CD4-positive, alpha-beta T cell treated with Interleukin-6 at 100 ng/mL for 8 hours (primary cell): ENCODE measurements around the gene BID.
A peak's percentile ranks its signal among the peaks of the same experiment; 100 is the strongest.
"Not testable (repeated sequence)": the region's sequence is repeated elsewhere in the genome, so short reads cannot be mapped to it uniquely, and the experiment has no call there.

Experiments used
- DNase-seq: peaks from one replicate; pipeline ENCODE4 v3.0.0-alpha.2; 2020; ENCODE audit warnings: mixed read lengths, low spot score

Gene BID

DNA sequence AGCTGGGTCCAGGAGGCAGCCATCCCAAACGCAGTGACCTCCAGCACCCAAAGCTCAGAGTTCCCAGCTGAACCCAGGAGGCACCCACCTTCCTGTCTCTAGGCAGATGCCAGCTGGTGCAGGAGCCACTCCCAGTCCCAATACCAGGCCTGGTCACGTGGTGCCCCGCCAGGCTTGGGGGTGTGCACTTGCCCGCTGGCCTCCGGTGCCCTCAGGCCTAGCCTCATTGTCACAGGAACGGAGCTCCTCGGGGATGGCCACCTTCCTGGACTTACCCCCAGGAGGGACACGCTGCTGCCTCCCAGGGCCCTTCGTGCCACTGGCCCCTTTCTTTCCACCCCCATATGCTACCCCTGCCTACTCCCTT, 4.6 kb downstream of the BID start:
- DNase-seq = no peak

DNA sequence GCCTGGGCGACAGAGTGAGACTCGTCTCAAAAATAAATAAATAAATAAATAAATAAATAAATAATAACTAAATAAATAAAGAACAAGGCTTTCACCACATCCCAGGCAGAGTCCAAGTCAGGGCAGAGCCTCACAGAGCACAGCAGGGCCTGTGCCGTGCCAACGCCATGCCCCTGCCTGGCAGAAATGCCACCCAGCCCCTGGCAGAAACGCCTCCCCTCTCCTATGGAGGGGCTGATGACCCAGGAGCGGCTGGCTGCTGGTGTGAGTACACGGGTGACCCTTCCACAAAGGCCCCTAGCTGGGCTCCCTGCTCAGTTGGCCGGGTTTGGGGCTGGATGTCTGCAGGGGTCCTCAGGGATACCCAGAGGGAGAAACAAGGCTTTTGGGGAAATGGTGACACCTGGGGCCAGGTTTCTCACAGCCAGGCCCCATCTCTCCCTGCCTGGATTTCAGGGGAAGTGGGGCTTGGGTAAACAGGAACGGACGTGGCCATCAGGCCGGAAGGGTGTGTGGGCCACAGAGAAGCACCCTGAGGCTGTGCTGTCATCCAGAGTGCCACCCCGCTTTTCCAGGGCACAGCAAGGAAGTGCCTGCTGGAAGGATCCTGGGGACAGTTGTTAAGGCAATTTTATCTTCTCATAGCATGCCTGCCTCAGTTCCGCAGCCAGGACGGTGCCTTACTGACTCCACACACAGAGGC, 5.1 kb downstream of the BID start:
- DNase-seq = no peak

DNA sequence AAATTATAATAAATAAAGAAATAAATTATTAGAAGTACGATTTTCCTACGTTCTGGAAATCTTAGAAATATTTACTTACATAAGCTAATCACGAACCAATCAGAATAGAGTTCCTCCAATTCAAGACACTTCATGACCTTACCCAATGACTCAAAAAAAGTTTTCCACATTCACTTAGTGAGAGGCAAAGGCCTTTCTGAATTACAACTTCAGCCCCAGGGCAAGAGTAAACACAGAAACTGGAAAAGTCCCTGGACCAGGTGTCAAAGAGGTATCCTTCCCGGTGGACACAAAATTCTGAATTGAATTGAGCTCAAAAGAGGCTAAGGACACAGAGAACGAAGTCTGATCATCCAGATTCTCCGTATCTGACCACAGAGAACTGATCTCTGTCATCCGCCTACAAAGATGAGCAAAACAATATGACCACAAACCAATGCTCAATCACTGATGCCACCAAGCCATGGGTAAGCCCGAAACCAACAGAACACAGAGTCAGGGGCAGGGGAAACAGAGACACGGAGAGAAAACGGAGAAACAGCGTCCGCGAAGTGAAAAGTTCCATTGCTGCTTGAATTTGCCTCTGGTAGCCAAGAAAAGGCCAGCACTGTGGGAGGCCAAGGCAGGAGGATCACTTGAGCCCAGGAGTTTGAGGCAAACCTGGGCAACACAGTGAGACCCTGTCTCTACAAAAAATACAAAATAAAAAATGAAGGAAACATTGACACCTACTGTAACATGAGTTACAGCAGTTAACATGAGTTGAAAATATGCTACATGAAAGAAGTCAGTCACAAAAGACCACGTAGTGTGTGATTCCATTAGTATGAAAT, 6.8 kb downstream of the BID start:
- peak; percentile 51 for DNase-seq

DNA sequence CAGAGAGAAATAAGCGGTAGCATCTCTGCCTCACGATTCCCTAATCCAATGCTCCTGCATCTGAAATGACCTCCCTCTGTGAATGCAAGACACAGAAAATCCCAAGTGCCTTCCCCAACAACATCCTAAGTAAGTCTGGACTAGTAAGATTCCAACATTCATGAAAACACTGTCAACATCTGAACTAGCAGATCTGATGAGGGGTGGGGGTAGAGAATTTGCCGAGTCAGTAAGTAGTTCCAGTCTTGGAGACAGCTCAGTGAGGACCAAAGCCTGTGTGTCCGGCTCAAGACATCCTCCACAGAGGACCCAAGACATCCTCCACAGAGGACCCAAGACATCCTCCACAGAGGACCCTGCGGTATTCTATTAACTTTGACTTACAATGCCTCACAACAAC, 9.4 kb downstream of the BID start:
- DNase-seq = not testable (repeated sequence)

DNA sequence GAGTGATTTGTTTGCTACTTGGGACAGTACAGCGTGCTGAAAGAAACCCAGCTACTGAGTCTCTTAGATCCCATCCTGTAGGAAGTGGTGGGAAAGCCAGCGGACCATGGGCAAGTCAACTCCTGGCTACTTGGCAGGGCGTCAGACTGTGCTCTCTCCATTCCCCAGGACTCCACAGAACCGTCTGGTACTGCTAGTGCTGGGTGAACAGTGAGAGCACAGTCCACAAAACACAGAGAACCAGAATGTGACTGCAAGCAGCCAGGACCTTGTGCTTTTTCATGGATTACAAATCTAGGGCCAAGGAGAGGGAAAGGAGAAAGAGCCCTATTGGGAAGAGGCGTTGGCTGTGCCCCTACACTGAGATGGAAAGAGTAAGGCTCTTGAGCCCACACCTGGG, 10.2 kb downstream of the BID start:
- DNase-seq = no peak

DNA sequence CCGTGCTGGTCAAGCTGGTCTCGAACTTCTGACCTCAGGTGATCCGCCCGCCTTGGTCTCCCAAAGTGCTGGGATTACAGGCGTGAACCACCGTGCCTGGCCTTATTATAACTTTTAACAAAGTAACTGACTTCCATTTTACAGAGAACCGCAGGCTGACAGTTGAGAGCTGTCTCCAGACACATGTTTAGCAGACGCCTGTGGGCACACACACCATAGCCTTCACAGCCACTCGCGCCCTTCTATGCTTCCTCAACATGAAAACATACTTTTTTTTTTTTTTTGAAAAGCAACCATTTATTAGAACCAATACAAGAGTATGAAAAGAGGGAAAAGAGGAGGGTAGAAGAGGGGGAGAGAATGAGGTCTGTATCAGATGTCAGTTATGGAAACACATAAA, 10.8 kb downstream of the BID start:
- DNase-seq = not testable (repeated sequence)

DNA sequence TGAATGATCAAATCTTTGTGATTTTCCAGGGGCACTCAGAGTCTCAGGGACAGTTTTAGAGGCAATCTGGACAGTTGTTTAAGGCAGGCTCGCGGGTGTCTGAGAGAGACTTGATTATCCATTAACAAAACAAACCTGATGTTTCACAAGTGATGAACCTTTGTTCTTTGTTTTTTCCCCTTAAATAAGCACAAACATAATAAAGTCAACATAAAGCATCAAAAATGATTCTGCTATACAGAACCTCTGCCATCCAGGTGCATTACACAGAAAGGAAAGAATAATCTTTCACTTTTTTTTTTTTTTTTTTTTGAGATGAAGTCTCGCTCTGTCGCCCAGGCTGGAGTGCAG, 13.2 kb downstream of the BID start:
- DNase-seq = no peak

DNA sequence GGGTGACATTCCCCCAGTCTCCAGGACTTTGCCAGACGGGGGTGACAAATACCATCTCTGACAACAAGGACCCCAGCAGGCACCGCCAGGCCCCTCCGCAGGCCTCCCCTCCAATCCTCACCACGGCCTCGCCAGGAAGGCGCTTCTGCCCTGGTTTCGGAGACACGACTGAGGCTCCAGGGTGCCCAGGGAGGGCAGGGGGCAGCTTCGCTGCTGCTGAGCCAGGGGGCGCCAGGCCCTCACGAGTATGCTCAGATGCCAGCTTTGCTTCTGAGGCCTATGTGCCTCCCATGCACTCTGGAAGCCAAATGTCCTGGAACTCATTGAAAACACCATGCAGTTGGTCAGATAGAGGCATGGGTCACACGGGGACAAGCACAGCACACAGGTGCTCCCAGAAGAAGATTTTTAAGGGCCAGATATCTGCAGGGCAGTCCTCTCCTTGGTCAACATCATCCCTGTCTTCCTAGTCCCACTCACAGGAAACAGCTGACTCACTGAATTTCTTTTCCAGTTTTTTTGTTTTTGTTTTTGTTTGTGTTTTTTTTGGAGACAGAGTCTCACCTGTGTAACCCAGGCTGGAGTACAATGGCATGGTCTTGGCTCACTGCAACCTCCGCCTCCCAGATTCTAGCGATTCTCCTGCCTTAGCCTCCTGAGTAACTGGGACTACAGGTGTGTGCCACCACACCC, 19.9 kb downstream of the BID start:
- peak; percentile 24 for DNase-seq

DNA sequence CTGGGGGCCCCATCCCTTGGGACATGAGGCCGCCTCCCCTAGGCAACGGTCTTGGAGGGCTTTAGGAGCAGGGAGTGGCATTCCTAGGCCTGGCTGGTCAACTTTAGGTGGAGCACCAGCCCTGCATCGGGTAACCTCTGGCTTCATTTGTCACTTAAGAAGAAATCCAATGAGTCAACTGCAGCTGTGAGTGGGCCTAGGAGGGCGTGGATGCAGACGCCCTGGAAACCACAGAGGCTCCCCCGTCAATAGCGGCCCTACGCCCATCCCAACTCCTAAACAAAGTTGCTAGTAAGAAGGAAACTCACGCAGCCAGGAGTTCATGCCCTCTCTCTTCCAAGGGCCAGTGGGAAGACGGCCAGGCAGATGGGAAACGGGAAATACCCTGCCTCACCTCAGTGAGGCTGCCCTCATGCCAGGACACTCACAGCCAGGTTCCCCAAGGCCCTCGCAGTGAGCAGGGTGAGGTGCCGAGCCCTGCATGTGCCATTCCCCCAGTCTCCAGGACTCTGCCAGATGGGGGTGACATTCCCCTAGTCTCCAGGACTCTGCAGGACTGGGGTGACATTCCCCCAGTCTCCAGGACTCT, 20.8 kb downstream of the BID start:
- DNase-seq = no peak

DNA sequence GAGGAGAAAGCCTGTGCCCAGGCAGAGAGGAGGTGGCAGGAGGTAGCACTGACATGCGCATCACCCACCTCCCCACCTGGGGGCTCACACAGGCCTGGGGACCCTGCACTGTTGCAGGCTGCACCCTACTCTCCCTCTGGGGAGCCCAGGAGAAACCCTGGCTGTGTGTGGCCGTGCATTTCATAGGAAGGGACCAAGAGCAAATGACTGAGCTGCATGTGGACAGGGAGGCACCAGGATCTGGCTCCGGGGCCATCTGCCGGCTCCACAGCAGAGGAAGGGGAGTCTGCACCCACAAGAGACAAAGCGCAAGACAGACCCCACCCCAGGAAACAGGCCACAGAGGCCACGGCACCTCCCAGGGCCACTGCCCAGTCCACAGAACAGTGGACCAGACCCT, 22.7 kb downstream of the BID start:
- no peak for DNase-seq

DNA sequence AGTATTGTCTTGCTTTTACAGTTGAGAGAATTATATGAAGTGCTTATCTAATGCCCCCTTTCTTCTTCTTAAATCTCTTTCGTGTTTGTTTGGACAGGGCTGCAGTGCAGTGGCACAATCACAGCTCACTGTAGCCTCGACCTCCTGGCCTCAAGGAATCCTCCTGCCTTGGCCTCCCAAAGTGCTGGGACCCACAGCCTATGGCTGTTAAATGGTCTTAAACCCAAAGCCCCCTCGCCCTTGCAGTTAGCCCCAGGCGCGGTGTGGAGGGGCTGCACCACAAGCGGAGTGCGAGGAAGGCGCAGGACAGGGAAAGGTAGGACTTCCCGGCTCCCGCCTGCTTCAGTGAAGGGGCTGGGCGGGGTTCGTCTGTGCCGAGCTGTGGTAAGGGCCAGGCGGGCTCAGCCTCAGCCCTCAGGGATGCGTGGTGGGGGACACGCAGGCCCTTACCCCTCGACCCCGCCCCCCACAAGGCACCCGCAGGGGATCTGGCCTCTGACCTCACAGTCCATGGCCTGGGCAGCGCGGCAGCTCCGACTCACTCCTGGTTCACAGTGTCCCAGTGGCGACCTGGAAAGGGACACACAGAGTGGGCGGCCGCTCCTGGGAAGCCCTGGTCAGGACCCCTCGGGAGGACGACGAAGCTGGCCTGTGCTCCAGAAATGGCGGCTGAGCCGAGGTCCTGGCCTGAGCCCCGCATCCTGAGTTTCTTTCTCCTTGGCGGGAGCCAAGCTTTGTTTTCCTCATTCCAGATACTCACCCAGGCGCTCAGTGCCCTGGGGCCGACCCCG, 24.5 kb downstream of the BID start:
- no peak for DNase-seq

DNA sequence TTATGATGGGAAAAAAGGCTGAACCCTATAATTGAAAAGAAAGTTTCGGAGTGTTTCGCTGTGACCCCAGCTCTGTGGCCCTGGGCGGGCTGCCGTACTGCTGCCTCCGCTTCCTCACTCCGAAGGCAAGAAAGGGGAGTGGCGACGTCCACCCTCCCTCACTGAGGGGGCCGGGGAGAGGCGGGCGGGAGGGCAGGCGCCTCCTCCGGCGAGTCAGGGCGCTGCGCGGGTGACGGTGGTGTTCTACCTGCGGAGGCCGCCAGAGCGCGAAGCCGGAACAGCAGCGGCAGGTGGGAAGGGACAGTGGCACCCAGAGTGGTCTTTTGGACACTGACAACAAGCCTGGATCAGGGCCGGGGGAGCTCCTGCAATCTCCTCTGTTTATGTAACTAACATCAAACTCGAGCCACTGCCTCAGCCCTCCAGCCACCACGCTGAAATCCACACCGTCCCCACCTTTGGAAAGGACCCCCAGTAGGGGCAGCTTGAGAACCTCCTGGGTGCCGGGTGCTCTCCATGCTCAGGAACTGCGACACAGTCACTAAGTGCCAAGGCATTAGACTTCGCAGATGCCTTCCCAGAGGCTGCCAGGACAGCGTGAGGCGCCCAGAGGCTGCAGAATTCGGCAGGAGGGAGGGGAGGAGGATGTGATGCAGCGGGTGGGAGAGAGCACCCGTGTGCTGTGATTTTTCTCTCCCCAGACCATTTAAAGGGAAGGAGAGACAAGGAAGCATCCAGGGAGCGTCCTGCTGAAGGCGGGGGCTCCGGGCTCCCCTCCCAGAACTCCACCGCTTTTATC, 25.5 kb downstream of the BID start:
- DNase-seq = no peak

DNA sequence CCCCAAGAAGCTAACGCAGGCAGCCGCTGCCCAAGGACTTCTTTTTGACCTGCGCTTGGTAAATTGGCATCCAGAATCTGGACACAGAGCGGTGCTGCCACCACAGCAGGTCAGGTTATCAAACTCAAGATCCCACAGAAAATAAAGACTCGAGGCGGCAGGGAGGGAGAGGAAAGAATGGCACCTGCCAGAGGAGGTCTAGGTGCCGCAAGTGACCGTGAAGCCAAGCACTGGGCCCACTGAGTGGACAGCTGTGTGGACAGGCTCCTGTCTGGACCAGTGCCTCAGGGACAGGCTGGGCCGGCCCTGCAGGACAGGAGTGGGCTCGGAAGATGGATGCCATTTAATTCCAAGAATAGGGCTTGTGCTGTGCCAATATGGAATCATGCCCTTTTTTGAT, 27.4 kb downstream of the BID start:
- no peak for DNase-seq

DNA sequence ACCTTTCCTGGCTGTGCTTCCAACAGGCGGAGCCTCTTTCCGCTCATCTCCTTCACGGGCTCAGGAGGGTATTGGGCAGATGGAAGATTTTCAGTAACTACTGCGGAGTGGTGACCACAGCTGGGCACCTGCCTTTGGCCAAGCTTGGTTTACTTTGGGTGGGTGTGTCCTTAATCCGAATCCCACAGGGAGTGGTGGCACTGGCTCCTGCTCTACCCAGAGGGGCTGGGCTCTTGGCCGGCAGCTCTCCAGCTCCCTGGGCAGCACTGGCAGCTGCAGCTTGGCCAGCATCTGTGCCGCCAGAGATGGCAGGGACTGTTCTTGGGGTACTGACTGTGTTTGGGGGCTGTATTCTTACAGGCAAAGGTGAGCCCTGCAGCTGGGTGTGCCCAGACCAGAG, 29.8 kb downstream of the BID start:
- DNase-seq = no peak

DNA sequence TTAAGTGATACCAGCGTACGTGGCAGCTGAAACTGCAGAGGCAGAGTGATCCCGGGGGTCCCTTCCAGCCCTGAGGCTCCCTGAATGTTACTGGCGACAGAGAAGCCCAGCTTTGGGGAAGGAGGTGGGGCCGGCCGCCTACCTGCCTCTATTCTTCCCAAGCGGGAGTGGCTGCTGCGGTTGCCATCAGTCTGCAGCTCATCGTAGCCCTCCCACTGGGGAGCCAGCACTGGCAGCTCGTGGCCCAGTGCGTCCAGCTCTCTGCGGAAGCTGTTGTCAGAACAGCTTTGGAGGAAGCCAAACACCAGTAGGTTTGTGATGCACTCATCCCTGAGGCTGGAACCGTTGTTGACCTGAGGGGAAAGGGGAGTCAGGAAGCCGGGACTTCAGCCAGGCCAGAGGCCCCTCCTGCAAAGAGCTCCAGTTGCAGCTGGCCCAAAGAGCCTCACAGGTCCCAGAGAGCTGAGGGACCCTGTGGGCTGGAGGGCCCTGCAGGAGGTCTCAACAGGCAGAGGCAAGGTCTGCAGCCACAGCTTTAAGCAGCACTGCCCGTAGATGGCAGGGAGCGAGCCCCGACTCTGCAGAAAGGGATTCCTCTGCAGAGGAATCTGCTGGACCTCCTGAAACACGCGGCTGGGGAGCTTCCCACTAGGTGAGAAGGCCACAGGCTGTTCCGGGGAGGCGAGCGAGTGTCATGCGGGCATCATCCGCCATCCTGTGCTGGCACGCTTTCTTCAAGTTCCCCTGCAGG, 30.4 kb downstream of the BID start:
- no peak for DNase-seq

DNA sequence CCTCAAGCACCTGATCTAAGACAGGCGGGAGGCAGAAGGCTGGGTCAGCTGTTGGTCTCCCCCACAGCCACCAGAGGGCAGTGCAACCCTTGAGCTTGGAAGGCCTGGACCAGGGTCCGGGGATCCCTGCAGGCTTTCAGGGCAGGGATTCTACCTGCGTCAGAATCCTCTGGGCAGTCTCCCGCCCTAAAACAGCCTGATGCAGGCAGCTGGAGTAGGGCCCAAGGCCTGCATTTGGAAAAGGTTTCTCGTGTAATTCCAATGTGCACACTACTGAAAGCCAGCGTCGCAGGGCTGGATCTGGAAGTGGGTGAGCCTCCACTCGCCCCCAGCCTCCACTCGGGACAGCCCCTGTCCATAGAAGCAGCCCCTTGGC, 31.8 kb downstream of the BID start:
- peak; percentile 62 for DNase-seq

DNA sequence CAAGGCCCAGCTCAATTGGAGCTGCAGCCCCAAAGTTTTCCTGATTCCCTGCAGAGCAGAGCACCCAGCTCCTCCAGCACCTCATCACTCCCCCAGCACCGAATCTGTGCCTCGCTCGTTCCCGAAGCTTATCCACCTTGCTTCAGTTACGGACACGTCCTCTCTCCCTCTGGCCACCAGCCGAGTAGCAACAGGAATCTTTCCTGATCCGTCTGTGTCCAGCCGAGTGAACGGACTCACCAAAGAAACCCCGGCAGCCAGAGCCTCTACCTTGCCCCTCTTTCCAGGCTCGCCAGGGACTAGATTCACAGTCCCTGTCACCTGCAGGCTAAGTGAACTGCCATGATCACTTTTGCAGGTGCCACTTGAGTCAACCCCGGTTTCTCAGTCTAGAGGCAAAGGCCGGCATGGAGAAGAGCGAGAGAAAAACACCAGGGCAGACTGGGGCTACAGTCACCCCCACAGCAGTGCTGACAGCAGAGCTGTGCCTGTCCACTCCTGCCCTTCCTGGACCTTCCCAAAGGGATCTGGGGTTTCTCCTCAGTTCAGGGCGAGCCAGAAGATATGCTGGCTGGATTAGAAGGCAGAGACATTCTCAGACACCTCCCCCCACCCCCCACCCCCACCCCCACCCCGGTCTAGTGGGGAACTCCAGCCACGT, 32.3 kb downstream of the BID start:
- no peak for DNase-seq

DNA sequence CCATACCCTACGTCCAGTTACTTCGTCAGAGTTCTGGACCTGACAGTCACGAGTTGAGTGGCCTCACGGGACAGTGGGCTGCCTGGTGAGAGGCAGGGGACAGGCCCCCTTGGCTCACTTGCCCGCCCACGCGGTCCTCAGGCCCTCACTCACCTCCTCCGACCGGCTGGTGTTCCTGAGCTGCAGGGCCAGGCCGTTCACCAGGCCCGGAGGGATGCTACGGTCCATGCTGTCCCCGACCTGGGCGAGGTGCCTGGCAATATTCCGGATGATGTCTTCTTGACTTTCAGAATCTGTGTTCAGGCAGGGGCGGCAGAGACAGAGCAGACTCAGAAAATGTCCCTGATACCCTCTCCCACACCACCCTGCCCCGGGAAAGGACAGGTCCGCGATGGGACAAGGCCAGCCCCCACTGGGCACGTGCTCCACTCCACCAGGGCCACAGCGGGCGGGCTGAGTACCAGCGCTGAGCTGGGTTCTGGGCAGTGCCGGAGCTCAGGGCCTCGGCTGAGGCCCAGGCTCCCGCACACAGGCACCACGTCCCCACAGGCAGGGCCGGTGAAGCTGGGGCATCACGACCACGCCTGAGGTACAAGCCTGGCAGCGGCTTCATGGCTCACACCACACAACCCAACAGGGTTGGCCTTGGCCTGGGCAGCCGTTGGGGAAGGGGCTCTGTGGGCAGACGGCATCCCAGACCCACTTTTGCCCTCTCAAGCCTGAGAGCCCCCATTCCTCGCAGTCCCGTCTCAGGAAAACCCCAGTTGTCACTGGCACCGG, 34.9 kb downstream of the BID start:
- DNase-seq = no peak
